AG09319 (cell line): Measurements from ENCODE around the gene TRPV5.

ENCODE experiments used
- DNase-seq: peaks from one replicate; pipeline ENCODE4 v3.0.0-alpha.2; 2010; ENCODE audit warnings: low read depth; ENCODE audit errors: extremely low read depth
- TF ChIP-seq, protein P1 (sequence below): IDR thresholded peaks from 2 replicates; pipeline ENCODE4 v1.5.1; 2011; ENCODE audit warnings: low read depth, mild to moderate bottlenecking, inconsistent platforms, low read length, moderate library complexity

The TRPV5 gene

DNA sequence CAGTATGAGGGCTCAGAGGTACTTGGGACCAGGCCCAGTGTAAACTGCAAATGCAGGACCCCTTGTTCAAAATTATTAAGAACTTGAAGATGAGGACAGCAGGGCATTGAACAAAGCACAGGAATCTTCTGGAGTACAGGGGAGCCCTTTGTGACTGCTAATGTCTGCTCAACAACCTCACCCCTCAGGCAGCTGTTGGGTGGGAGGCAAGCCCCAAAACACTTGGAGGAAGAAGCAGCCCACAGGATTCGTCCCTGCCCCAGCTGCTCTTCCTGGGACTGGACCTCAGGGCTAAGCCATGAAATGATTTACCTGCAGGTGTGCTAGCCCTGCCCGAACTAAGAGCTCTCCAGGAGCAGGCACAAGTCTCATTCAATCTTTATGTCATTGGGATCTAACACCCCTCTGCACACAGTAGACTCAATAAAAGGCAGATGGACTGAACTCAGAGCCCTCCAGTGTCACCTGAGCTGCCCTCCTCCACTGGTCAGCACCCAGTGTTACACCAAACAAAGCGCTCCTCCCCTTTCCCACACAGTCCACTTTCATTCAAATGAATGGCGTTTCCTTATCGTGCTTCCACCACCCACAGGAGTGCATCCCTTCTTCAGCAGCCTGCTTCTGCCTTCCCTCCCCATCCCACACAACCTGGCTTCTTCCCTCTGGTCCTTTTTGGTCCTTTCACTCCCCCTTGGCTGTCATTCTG lies 1.0 kb downstream of the TRPV5 start:
- TF ChIP-seq, protein P1, sequence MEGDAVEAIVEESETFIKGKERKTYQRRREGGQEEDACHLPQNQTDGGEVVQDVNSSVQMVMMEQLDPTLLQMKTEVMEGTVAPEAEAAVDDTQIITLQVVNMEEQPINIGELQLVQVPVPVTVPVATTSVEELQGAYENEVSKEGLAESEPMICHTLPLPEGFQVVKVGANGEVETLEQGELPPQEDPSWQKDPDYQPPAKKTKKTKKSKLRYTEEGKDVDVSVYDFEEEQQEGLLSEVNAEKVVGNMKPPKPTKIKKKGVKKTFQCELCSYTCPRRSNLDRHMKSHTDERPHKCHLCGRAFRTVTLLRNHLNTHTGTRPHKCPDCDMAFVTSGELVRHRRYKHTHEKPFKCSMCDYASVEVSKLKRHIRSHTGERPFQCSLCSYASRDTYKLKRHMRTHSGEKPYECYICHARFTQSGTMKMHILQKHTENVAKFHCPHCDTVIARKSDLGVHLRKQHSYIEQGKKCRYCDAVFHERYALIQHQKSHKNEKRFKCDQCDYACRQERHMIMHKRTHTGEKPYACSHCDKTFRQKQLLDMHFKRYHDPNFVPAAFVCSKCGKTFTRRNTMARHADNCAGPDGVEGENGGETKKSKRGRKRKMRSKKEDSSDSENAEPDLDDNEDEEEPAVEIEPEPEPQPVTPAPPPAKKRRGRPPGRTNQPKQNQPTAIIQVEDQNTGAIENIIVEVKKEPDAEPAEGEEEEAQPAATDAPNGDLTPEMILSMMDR = no peak
- DNase-seq = no peak

DNA sequence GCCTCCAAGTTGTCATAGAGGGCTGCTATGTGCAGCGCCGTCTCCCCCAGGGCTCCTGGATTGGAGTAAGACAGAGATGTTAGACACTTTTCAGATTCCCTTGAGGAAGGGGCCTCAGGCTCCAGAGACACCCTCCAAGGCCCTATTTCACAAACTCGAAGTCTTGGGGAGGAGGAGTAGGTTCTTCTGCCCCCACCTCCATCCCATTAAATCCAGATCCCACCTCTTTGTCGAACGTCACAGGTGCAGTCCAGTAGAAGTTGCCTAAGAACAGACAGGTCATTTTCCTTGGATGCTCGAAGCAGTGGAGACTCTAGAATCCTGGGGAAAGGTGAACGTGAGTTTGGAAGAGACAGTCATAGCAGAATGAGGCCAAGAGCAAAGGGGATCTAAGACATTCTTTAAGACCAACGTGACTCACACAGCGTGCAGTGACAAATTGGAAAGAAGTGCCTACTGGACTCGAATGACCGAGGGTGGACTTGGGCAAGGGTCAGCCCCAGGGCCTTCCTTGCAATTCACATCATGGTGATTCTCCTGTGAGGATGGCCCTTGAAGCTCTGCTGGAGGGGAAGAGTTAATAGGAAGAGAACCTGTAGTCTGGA lies 3.3 kb downstream of the TRPV5 start:
- DNase-seq = no peak
- TF ChIP-seq, protein P1 = no peak

DNA sequence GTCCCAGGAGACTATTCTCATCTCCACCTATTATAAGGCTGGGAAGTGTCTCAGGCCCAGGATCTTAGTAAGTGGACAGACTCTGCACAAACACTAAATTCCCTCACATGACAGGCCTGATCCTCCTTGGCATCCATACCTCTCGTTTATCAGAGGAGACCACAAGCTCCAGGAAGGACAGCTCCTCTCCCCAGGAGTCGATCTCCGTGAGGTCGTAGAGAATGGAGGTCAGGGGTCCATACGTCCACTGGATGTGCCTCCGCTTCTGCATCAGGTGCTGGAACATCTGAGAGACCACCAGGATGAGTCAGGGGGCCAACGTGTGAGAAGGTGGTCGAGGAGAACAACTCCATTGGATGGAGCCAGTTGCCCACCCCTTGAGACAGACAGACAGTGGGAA lies 5.6 kb downstream of the TRPV5 start:
- TF ChIP-seq, protein P1 = no peak

DNA sequence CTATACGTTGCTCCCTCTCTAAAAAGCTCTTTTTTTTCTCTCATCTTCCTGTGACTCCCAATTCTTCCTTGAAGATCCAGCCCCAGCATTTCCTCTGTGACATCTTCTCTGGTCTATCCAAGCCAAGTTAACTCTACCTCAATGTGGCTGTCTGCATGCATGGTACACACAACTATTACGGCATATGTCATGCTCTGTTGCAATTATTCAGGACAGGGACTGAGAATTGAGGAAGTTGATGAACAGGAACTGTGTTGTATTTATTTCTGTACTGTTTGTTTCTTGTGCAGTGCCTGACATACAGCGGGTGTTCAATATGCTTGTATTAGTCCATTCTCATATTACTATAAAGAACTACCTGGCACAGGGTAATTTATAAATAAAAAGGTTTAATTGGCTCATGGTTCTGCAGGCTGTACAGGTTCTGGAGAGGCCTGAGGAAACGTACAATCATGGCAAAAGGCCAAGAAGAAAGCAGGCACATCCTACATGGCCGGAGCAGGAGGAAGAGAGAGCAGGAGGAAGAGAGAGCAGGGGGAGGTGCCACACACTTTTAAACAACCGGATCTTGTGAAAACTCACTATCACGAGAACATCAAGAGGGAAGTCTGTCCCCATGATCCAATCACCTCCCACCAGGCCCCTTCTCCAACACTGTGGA lies 6.3 kb downstream of the TRPV5 start:
- DNase-seq = no peak
- TF ChIP-seq, protein P1 = no peak

More for the DNA sequence above, 5.6 kb downstream of the TRPV5 start:
- DNase-seq = no peak

DNA sequence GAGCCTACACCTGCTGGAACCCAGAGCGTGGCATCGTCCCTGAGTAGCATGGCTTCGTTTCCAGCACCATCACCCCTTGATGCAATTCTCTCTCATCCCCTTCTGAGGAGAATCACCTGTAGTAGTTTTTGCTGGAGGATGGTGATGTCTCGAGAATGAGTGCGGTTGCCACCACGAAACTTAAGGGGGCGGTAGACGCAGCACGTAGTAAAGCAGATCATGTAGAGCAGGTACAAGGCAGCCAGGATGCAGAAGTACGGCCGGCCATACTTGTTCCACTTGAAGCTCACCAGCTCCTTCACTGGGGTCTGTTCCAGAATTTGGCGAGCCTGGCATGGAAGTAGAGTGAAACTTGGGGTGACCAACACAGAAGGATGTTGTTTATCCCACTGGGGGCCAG lies 8.1 kb downstream of the TRPV5 start:
- DNase-seq = no peak

DNA sequence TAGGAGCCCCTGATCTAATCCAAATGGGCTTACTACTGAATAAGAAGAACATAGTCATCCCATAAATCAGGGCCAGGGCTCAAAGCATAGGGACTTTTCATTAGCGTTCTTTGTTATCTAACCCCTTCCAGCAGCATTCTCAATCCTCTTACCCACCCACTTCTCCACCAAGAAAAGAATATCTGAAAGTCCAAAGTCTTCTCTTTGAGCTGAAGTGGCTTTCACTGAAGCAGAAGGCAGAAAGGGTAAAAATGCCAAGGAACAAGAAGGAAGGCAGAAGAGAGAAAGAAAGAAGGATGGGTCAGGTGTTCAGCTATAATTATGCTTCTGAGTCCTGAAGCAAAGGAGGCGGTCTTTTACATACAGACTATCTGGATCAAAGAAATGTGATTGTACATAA lies 10.2 kb downstream of the TRPV5 start:
- TF ChIP-seq, protein P1 = no peak
- no peak for DNase-seq

More for the DNA sequence above, 8.1 kb downstream of the TRPV5 start:
- TF ChIP-seq, protein P1 = no peak

DNA sequence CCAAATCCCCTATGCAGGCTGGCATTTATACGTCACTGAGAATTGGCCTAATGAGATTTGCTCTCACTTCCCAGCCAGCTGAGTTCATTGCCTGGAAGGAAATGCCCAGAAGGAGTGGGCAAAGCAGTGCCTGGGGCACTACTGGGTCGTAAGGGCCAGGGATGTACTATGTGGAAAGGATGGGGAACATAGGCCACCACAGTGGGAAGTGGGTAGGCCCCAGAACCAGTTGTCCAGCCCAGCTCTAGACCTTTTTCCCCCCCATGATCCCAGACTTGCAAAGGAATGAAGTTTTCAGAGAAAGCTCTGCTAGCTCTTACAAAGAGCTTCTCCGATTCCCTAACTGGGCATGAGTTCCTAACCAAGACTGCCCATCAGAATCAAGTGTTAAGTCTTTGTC lies 13.9 kb downstream of the TRPV5 start:
- TF ChIP-seq, protein P1 = no peak
- DNase-seq = no peak
